ENCODE data around the gene ROR2.

GRCh38 chr9:91898451-91899218 lies 51.4 kb downstream of the ROR2 start:
- TF ChIP-seq POLR2A (IDR thresholded peaks at IDR 0.05) (no peak), CTCF (IDR thresholded peaks at IDR 0.05) (no peak)
